CD4-positive, alpha-beta T cell treated with Interferon alpha-2 for 1 hour (primary cell): ENCODE results near the gene P2RY2.
"Not testable (repeated sequence)": the region's sequence is repeated elsewhere in the genome, so short reads cannot be mapped to it uniquely, and the experiment has no call there.

Experiments
- DNase-seq, 2 donors: peaks; one replicate each; pipeline ENCODE4 v3.0.0-alpha.2; 2020 to 2022

P2RY2 gene

DNA sequence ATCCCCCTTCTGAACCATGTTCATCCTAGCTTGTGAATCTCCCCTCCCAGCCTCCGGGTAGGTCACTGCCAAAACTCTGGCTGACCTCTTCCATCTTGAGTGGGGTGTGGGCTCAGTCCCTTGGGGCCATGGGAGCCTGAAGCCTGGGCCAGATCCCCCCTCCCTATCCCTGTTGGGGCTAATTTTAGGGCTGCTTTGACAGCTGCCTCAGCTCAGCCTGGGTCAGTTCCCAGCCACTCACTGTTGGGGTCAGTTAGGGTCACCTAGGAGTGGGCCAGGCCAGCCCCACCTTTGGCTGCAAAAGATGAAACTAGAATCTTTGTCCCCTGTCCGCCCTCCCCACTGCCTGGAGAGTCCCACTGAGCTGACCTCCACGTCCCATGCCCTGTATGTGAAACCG lies 29.8 kb upstream of the P2RY2 start:
- DNase-seq = no peak

DNA sequence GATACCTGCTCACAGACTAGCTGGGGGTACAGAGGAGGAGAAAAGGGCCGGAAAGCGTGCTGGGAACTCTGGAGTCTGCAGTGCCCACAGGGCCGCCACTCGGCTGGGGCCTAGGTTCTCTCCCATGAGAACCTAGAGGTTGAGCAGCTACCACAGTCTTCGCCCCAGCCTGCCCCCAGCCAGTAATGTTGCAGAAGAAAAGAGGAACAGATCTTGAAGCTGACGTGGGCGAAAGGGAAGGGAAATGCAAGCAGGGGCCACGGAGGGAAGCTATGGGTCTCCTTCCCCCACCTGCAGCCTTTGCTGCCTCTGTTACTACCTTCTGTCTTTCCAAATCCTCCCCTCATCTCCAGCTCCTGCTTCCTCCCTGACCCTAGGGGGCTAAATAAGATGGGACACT lies 28.8 kb upstream of the P2RY2 start:
- peak; percentile 24 to 70 for DNase-seq

DNA sequence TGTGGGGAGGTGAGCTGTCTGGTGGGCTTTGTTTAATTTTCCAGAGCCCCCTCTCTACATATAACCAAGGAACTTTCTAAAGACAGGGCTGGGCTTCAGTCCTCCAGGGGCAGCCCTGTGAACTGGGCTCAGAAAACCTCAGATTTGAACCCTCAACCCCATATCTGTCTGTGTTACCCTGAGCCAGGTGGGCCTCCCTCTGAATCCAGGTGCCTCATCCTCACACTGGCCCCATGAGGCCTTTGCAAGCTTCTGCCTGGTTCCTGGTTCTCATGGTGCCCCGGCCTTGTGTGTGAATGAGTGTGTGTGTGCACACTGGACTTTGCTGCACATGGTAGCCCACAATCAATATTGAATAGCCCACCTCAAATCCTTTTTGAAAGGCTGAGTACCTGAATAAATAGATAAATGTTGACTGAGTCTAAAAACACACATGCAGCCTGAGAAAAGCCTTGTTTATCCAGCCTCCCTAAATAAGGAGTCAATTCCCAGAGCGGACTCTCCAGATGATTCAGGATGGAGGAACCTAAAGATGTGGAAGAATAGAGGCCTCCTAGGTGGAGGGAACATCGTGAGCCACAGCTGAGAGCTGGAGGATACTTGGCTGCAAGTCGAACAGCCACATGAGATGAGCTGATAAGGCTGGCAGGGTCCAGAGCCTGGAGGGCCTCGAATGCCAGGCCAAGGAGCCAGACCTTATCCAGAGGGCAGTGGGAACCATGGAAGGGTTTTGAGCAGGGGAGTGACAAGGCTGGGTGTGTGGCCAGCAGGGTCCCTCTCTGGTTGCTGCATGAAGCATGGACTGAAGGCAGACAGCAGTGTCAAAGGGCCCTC lies 28.1 kb upstream of the P2RY2 start:
- no peak for DNase-seq

DNA sequence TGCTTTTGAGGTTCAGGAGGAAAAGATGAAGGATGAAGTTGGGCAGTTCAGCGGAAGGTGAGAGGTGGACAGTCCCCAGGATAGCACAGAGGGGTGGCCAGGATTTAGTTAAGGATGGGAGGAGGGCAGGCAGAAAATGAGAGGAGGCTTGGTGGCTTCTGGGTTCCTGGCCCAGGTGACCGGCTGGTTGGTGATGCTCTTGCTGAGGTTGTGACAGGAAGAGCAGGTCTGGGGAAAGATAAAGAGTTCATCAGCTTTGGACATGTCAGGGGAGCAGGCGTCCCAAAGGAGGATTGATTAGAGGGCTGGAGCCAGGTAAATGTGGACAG lies 27.6 kb upstream of the P2RY2 start:
- no peak for DNase-seq

- DNase-seq = no peak
Observed at GRCh38 chr11:73191151-73191550, 26.9 kb upstream of the P2RY2 start.

DNA sequence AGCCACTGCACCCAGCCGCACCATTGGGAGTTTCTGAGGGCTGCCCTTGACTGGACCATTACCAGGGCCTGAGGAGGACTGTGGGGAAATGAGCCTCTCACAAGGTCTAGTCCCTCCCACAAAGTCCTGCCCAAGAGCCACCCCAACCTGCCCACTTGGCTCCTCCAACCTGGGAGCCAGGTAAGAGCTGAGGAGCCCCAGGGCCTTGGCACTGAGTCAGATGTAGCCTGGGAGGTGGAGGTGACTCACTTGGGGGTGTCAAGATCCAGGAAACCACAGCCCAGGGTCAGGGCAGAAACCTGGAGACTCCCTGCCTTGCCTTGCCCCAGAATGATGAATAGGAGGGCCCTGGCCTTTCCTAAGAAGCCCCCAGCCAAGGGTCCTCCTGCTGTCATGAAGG lies 25.8 kb upstream of the P2RY2 start:
- no peak for DNase-seq

GRCh38 chr11:73193251-73194033 lies 24.6 kb upstream of the P2RY2 start:
- no peak for DNase-seq

DNA sequence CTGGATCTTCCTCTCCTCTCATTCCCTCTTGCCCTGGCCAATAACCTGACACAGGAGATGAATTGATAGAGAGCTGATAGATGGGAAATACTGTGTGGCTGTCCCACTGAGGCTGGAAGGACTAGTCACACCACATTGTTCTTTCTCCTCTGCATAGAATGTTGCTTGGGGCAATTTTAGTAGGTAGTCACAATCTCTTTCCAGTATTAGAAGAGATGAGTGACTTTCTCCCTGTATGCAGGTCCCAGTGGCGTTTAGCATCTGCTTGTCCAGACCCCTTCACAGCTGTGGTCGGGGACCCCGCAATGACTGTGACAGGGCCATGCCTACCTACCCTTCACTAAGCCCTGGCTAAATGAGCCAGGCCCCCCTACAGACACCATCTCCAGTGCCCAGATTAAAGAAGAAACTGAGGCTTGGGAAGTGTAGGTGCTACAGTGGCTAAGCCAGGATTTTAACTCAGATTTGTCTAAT lies 24.0 kb upstream of the P2RY2 start:
- no peak for DNase-seq

- DNase-seq = no peak
Observed at GRCh38 chr11:73194593-73194992, 23.5 kb upstream of the P2RY2 start.

DNA sequence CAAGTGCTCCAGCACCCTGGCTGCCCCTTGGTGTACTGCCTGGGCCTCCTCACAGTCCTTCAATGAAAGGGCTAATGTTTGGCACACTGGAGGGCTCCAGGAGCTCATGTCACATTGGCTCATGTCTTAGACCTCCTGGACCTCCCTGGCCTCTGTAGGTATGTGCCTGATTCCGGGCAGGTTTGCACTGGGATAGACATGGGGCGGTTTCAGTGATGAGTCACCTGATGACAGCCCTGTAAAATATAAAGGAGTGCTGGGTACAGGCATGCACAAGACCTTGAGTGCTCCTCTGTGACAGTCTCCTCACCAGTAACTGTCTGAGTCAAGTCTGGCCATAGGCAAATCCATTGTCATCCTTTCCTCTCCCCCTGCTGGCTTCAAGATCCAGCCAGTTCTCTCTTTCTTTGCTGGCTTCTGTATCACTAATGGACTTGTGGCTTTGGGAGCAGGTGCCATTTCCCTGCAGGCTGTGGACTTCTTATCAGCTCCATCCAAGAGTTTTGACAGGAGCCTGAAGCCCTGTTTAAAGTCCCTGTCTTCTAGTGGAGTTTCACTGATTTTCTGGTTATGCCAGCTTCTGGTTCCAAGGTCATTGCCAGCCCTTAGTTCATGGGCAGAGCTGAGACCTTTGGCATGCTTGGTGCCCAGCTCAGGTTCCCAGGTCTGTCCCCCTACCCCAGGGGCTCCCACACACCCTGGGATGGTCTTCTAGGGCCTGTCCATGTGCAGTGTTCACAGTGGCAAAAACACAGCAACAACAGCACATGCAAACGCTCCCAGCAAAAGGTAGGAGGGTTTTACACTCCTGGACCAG lies 22.7 kb upstream of the P2RY2 start:
- DNase-seq = no peak

GRCh38 chr11:73196576-73196975 lies 21.5 kb upstream of the P2RY2 start:
- no peak for DNase-seq

DNA sequence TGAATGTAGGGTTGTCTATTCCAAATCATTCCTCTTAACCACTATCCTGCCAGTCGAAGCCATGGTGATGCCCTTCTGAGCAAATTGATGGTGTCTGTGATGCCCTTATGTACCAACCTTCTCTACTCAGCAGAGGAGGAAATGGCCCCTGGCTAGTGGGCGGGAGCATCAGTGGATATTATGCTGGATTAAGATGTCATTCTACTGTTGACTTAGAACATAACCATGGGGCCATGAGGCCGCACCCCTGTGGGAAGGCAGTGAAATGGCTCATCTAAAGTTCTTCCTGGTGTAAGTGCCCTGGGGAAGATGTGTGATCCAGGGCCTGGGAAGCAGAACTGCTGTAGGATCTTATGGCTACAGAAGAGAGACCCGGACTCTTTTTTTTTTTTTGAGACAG lies 20.7 kb upstream of the P2RY2 start:
- DNase-seq = no peak

DNA sequence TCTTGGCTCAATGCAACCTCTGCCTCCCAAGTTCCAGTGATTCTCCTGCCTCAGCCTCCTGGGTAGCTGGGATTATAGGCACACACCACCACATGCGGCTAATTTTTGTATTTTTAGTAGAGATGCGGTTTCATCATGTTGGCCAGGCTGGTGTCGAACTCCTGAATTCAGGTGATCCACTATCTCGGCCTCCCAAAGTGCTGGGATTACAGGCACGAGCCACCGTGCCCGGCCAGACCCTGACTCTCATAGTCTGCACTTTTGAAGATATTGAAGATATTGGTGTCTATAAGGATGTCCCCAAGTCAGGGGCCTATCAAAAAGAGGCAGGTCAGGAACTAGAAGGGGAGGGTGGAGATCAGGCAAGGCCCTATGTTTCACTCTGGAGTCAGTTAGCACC lies 20.3 kb upstream of the P2RY2 start:
- DNase-seq = not testable (repeated sequence)

- no peak for DNase-seq
Observed at GRCh38 chr11:73198677-73199076, 19.4 kb upstream of the P2RY2 start.

DNA sequence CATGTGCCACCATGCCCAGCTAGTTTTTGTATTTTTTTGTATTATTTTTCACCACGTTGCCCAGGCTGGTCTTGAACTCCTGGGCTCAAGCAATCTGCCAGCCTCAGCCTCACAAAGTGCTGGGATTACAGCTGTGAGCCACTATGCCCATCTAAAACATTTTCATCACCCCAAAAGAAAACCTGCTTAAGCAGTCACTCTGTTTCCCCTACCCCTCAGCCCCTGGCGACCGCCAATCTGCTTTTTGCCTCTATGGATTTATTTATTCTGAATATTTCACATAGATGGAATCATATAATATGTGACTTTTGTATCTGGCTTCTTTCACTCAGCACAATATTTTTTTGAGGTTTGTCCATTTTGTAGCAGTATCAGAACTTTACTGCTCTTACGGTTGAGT lies 18.6 kb upstream of the P2RY2 start:
- no peak for DNase-seq

- no peak for DNase-seq
Observed at GRCh38 chr11:73200256-73200655, 17.8 kb upstream of the P2RY2 start.

- DNase-seq = no peak
Observed at GRCh38 chr11:73201249-73201648, 16.8 kb upstream of the P2RY2 start.

DNA sequence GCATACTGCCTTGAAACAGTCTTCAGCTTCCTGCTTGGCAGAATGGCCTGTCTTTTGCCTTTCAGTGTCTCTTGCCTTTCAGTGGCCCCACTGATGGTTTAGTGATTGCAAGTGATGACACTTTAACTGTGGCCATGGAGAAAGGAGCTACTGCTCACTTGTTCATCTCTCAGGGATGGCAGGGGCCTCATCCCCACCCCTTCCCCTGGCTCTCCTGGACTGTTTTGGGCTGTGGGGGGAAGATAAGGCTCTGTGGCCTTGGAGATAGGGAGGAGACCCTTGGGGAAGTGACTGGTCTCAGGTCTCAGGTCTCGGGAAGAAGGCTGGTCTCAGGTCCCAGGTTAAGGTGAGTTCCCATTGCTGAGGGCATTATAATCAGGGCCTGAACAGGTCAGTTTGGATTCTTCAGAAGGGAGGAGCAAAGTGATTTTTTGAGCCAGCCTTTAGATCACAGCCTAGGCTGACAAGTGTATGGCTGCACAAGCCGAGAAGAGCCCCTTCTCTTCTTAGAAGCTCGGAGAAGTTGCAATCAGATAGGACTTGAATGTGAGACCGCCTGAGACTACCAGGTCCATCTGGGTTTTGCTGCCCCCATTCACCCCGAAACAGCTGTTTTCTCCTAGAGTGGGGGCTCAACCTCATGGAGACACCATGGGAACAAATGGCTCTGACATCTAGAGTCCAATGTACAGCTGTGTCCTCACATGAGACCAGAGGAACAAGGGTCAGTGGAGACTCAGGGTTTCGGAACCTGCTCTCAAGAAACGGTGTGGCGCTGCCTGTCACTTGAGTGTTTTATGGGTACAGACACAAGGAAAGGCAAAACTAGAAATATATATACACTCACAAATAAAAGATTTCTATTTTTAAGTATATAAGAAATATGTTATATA lies 15.9 kb upstream of the P2RY2 start:
- no peak for DNase-seq

- DNase-seq = no peak
Observed at GRCh38 chr11:73203322-73203721, 14.8 kb upstream of the P2RY2 start.

DNA sequence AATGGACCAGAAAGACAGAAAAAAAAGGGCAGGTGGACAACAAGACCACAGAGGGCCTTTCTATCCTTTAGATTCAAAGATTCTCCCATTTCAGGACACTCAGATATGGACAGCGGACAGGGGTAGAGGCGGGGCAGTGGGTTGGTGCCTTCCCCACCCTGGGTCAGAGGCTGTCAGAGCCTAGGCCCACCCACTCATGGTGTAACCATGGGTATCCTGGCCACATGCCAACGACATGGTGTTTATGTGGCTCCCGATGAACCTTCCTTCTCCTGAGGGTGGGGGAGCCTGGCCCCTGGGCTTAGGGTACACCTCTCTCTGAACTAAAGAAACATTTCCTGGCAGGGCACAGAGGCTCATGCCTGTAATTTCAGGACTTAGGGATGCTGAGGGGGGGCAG lies 14.3 kb upstream of the P2RY2 start:
- DNase-seq = no peak

- peak in 1 of 2 donors; percentile 51 for DNase-seq
Observed at GRCh38 chr11:73204711-73205121, 13.4 kb upstream of the P2RY2 start.

DNA sequence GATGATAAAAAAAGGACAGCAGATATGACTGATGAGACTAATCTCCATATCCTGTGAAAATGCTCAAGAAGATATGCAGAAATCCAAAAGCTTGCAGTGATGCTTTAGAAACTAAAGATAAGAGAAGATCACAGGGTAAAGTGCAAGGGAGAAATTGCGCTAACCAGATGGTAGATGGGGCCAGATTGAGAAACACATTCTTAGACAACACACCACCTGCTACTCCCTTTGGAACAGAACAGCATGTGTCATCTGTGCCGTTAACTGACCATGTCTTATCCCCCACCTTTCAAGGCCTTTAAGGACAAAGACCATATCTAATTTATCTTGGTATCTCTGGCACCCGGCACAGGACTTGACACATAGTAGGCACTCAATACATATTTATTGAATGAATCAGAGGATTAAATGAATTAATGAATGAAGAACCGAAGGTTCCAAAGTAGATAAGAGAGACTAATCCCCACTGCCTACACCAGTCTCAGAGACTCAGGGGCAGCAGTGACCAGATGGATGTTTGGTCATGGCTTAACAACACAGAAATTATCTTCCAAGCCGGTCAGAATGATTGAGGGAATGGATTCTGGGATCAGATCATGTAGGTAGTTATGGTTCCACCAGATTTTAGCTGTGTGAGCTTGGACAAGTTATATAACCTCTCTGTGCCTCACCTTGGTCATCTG lies 12.3 kb upstream of the P2RY2 start:
- DNase-seq = no peak
